Measurements from ENCODE around the gene EMILIN2. TPM values are rescaled to one million over a fixed set of nuclear protein-coding genes. Genes with fewer than 3 reads are reported as not detected.

EMILIN2 gene
- total and polyA plus RNA-seq, 2 of the 8 experiments (the other 6 are each of a cell fraction or from before 2014, with no cell fraction given) = 6.0 to 7.5 TPM

DNA sequence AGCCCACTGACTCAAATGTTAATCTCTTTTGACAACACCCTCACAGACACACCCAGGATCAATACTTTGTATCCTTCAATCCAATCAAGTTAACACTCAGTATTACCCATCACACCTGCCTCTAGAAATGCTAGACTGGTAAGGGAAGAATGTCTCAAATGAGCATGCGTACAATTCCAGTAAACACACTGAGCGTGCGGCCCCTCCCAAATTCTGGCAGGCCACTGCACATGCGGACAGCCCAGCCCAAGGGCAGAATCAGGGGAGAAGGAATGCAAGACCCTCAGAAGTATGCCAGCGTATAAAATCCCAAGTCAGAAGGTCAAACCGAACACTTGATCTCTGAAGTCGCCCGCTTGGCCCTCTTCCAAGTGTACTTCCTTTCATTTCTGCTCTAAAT, 7.6 kb upstream of the EMILIN2 start (continued):
- TF ChIP-seq, protein P1, sequence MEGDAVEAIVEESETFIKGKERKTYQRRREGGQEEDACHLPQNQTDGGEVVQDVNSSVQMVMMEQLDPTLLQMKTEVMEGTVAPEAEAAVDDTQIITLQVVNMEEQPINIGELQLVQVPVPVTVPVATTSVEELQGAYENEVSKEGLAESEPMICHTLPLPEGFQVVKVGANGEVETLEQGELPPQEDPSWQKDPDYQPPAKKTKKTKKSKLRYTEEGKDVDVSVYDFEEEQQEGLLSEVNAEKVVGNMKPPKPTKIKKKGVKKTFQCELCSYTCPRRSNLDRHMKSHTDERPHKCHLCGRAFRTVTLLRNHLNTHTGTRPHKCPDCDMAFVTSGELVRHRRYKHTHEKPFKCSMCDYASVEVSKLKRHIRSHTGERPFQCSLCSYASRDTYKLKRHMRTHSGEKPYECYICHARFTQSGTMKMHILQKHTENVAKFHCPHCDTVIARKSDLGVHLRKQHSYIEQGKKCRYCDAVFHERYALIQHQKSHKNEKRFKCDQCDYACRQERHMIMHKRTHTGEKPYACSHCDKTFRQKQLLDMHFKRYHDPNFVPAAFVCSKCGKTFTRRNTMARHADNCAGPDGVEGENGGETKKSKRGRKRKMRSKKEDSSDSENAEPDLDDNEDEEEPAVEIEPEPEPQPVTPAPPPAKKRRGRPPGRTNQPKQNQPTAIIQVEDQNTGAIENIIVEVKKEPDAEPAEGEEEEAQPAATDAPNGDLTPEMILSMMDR (IDR thresholded peaks at IDR 0.05; ENCODE audit: control extremely low read depth in 1 of 3, insufficient read depth in 1 of 3, low read depth in 1 of 3, low read length in 3 of 3) = no peak
- TF ChIP-seq SIRT6 (IDR thresholded peaks at IDR 0.05; ENCODE audit: low read length) = no peak
- TF ChIP-seq CREB1 (IDR thresholded peaks at IDR 0.05) = no peak
- no peak for TF ChIP-seq MAFK (IDR thresholded peaks at IDR 0.05; ENCODE audit: low read depth, low read length)
